MM.1S (cell line): ENCODE data around the gene CNTFR.

Experiments used
- CTCF ChIP-seq: fragments of 300-600 bp; sonication (generic); IDR thresholded peaks from 2 replicates; pipeline ENCODE4 v1.5.1; 2016; ENCODE audit warnings: antibody characterized with exemption, low read length, mixed read lengths
- EZH2 ChIP-seq: fragments of 300-600 bp; sonication (generic); optimal IDR thresholded peaks from 2 replicates; pipeline ENCODE3; 2017; ENCODE audit warnings: low read depth, mild to moderate bottlenecking, antibody characterized with exemption, low read length, mixed read lengths
- EZH2phosphoT487 ChIP-seq: fragments of 300-600 bp; sonication (generic); IDR thresholded peaks from 2 replicates; pipeline ENCODE4 v1.6.1; 2018; ENCODE audit warnings: antibody characterized with exemption, low read length

DNA sequence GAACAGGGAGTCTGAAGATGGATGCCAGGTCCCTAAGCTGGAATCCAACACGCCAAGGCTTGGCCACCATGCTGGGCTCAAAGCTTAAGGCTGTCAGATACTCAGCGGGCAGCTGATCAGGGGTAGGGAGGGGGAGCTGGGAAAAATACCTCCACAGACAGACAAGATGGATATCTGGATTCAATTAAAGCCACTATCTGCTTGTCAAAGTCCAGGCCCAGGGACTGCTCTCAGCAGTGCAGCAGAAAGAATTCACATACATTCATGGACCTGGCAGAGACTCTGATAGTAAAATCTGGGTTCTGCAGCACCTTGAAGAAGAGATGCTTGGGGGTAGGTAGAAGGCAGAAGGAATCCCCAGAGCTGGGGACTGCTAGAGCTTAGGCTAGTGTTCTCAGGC, 25.6 kb upstream of the CNTFR start:
- TF ChIP-seq EZH2: no peak
- TF ChIP-seq CTCF: no peak
- no peak for TF ChIP-seq EZH2phosphoT487
